Coronary artery (tissue), 2 donors: Measurements from ENCODE around the gene ARHGAP24.
"Not testable (repeated sequence)": the region's sequence is repeated elsewhere in the genome, so short reads cannot be mapped to it uniquely, and the experiment has no call there.

ENCODE experiments used
- DNase-seq: peaks from one replicate; pipeline ENCODE4 v3.0.0-alpha.2; 2017; ENCODE audit warnings: low spot score
- H3K27ac ChIP-seq, 2 donors: fragments of 200-600 bp; sonication (generic); one replicate each; pipeline ENCODE4 v1.5.1; 2016 to 2019
- H3K4me3 ChIP-seq: fragments of 200-600 bp; sonication (generic); 2 replicates; pipeline ENCODE4 v1.5.1; 2016; ENCODE audit warnings: mild to moderate bottlenecking, moderate library complexity
- TF ChIP-seq, protein P1 (sequence below): fragments of 200-600 bp; sonication (generic); IDR thresholded peaks from one replicate; pipeline ENCODE4 v1.5.1; 2019; ENCODE audit warnings: antibody characterized with exemption

ARHGAP24 gene

DNA sequence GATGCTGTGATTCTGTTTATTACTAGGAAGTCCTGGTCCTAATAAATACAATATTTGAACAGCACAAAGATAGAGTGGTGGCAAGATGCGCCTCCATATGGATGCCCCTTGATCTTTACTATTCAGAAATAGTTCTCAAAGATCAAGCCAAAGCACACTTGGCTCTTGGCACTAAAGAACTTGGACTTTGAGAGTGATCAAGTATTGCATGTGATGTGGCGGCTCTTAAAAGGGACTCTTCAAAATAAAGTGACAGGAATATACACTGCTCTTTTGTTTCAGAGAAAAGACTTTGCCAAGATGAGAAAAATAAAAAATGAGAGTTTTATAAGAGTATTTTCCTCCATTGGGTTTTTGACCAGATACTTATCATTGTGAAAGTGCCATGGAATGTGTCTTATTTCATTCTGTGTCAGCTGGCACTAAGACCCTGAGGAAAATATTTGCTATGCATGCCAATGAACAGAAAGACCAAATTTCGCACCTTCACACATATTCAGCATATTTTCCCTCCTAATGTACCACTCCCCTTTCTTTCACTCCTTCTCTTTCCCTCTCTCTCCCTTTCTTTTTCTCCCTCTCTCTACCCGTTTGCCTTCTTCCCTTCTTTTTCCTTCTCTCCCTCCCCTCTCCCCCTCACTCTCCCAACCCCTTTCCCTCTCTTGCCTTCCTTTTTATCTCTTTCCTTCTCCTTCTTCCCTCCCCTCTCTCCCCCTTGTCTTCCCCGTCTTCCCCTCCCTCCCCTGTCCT is 35.1 kb downstream of the ARHGAP24 start:
- TF ChIP-seq, protein P1, sequence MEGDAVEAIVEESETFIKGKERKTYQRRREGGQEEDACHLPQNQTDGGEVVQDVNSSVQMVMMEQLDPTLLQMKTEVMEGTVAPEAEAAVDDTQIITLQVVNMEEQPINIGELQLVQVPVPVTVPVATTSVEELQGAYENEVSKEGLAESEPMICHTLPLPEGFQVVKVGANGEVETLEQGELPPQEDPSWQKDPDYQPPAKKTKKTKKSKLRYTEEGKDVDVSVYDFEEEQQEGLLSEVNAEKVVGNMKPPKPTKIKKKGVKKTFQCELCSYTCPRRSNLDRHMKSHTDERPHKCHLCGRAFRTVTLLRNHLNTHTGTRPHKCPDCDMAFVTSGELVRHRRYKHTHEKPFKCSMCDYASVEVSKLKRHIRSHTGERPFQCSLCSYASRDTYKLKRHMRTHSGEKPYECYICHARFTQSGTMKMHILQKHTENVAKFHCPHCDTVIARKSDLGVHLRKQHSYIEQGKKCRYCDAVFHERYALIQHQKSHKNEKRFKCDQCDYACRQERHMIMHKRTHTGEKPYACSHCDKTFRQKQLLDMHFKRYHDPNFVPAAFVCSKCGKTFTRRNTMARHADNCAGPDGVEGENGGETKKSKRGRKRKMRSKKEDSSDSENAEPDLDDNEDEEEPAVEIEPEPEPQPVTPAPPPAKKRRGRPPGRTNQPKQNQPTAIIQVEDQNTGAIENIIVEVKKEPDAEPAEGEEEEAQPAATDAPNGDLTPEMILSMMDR = no peak
- Histone ChIP-seq H3K4me3 (no peak overlapping the region), H3K27ac (no peak overlapping the region)
- no peak for DNase-seq

DNA sequence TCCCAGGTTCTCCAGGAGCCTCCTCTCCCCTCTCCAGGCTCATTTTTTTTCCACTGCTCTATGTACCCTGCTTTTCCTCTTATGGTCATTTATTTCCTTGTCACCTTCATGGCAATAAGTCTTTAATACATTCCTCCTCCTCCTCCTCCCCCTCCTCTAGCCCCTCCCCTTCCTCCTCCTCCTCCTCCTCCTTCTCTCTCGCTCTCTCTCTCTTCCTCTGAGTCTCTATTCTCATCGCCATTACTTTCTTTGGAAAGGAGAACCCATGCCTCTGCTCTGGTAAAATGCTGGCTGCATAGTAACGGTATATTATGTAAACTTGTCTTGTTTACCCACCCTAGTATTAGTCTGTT is 35.7 kb downstream of the ARHGAP24 start:
- TF ChIP-seq, protein P1 = no peak
- Histone ChIP-seq H3K4me3 (no peak overlapping the region), H3K27ac (no peak overlapping the region)
- no peak for DNase-seq

DNA sequence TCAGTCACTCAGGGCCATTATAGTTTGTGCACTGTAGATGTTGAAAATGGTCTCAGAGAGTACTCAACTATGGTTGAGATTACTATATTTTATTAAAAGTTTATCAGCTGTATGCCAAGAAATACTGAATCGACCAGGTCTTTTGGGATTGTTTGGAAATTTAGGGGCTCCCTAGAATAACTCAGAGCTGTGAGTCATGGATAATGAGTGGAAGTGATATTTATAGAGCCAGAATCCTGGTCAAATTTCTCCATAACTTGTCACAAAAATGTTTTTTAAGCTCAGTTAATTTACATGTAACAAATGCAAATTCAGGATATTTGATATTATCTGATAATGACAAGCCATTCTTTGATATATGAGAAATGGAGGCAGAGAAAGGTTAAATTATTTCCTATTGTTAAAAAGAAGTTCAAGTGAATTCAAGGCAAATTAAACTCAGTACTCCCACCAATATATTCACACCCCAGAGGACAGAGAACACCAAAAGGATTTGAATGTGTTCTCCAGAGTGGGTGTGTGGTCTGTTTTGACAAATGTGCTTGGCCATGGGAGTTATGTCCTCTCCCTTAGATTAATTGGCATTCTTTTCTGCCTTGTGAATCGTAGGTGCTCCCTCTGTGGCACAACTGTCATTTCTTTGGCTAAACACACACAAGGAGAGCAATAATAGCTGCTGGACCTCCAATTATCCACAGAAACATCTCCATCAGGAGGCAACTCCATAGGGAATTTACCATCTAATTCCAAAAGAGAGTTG is 37.7 kb downstream of the ARHGAP24 start:
- no peak for DNase-seq
- Histone ChIP-seq H3K4me3 (no peak overlapping the region), H3K27ac (no peak overlapping the region)
- TF ChIP-seq, protein P1 = no peak

DNA sequence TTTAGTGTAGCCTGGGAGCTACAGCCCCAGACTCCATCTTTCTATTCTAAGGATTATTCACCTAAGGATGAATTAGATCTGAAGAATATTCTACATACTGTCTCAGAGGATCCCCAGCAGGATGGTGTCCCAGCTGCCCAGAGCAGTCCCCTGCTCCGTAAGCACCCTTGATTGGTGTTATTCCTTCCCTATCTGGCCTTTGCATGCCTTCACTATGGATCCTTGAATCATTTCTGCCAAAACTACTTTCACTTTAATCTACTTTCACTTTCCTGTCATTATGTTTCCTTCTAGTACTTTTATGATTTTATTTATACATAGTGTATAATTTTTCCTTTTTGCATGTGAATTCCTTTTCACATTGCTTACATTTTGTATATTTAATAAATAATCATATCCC is 39.2 kb downstream of the ARHGAP24 start:
- Histone ChIP-seq H3K27ac (no peak overlapping the region), H3K4me3 (peak overlapping the region; percentile 55)
- DNase-seq = no peak
- TF ChIP-seq, protein P1 = no peak

DNA sequence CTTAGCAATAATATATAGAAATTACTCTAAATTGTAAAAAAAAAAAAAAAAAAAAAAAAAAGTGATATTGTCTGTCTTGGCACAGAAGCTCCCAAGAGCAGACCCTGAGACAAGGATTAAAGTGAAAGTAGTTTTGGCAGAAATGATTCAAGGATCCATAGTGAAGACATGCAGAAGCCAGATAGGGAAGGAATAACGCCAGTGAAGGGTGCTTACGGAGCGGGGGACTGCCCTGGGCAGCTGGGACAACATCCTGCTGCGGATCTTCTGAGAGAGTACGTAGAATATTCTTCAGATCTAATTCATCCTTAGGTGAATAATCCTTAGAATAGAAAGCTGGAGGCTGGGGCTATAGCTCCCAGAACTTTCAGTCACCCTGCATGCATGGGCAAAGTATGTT is 39.8 kb downstream of the ARHGAP24 start:
- no peak for DNase-seq
- Histone ChIP-seq H3K27ac (no peak overlapping the region), H3K4me3 (peak overlapping the region; percentile 55)
- TF ChIP-seq, protein P1 = no peak

DNA sequence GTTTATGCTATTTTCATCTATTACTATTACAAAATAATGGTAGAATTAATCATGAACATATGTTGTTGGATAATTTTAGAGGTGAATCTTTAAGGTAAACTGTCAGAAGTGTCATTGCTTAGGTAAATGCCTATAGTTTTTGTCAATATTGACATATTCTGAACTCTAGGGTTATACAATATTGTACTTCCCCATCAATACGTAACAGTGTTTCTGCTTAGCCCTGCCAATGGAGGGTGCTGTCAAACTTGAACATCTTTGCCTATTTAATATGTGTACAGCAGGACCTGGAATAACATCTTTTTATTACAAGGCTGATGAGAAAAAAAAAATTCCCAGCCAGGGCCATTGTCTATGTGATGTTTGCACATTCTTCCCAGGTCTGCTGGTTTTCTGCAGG is 40.8 kb downstream of the ARHGAP24 start:
- TF ChIP-seq, protein P1 = no peak
- Histone ChIP-seq H3K4me3 (no peak overlapping the region), H3K27ac (no peak overlapping the region)
- no peak for DNase-seq

DNA sequence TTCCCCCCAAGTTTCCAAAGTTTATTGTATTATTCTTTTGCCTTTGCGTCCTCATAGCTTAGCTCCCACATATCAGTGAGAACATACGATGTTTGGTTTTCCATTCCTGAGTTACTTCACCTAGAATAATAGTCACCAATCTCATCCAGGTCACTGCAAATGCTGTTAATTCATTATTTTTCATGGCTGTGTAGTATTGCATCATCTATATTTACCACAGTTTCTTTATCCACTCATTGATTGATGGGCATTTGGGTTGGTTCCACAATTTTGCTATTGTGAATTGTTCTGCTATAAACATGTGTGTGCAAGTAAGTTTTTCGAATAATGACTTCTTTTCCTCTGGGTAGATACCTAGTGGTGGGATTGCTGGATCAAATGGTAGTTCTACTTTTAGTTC is 43.6 kb downstream of the ARHGAP24 start:
- H3K27ac ChIP-seq = not testable (repeated sequence)

More for the DNA sequence above, 43.6 kb downstream of the ARHGAP24 start:
- not testable (repeated sequence) for DNase-seq, H3K4me3 ChIP-seq
